ENCODE measurements around the gene SIL1.

DNA sequence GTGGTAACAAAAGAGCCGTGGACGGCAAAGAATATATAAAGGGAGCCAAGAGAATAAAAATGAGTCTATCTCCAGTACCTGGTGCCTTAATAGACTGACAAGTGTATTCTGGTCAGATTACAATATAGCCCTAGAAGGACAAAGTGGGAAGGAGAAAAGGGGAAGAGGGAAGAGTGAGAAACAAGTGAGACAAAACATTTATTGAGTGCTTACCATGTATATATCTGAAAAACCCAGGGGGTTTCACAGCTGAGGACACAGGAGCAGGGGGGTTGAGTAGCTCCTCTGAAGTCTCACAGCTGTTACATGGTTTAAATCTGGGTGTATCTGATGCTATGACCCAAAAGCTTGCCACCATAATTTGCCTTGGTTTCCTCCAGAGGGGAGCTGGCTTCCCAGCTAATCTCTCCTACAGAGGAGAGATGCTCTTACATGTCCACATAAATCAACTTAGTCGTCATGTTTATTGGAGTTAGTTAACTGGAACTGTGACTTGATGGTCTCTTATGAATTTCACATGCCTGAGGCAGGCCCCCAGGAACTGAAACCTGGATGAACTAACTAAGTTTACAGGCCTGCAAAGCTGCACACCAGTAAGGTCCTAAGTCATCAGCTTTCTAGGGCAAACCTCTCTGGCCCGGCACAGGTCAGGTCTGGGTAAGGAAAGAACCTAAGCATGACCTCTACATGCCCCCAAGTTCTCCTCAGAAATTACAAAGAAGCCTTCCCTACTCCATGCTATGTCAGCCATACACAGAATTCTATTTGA lies 15.5 kb downstream of the SIL1 start:
- TF ChIP-seq POLR2A (IDR thresholded peaks at IDR 0.05), result no peak
- TF ChIP-seq, protein P1, sequence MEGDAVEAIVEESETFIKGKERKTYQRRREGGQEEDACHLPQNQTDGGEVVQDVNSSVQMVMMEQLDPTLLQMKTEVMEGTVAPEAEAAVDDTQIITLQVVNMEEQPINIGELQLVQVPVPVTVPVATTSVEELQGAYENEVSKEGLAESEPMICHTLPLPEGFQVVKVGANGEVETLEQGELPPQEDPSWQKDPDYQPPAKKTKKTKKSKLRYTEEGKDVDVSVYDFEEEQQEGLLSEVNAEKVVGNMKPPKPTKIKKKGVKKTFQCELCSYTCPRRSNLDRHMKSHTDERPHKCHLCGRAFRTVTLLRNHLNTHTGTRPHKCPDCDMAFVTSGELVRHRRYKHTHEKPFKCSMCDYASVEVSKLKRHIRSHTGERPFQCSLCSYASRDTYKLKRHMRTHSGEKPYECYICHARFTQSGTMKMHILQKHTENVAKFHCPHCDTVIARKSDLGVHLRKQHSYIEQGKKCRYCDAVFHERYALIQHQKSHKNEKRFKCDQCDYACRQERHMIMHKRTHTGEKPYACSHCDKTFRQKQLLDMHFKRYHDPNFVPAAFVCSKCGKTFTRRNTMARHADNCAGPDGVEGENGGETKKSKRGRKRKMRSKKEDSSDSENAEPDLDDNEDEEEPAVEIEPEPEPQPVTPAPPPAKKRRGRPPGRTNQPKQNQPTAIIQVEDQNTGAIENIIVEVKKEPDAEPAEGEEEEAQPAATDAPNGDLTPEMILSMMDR (IDR thresholded peaks at IDR 0.05), result no peak
- TF ChIP-seq POLR2AphosphoS5 (IDR thresholded peaks at IDR 0.05), result no peak
